Measurements from ENCODE around the gene SDK2.

Gene SDK2

GRCh38 chr17:73288534-73289302 lies 355.5 kb downstream of the SDK2 start:
- no peak for DNase-seq

- no peak for DNase-seq
Observed at GRCh38 chr17:73286863-73287296, 357.4 kb downstream of the SDK2 start.

- DNase-seq, result no peak
Observed at GRCh38 chr17:73285916-73286862, 358.1 kb downstream of the SDK2 start.

- no peak for DNase-seq
Observed at GRCh38 chr17:73285603-73285908, 358.7 kb downstream of the SDK2 start.

- DNase-seq, result no peak
Observed at GRCh38 chr17:73284906-73285602, 359.2 kb downstream of the SDK2 start.

All from activated CD4-positive, alpha-beta T cell treated with anti-CD3 and anti-CD28 coated beads, Interleukin-2, amount 50 U/mL, for 16 hours (primary cell).